Measurements from ENCODE around the gene COL9A3. TPM values are rescaled to one million over a fixed set of nuclear protein-coding genes. Genes with fewer than 3 reads are reported as not detected.

The COL9A3 gene
- total RNA-seq, 2 experiments from 2014 or later = not detected

DNA sequence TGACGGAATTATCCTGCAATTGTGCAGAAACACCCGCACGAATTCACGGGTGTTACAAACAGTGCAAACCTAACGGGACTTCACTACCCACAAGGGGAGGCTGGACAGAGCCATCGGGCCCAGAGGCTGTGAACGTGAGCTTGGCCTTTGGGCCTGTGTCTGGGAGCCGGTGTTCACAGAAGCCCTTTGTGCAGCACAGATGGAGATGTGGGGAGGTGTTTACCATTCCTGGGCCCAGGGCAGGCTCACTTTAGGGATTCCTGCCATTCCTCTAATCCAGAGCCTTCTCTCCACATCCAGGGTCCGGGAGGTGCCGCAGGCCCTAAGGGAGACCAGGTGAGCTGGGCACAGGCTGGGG, 15.0 kb downstream of the COL9A3 start:
- TF ChIP-seq, protein P1, sequence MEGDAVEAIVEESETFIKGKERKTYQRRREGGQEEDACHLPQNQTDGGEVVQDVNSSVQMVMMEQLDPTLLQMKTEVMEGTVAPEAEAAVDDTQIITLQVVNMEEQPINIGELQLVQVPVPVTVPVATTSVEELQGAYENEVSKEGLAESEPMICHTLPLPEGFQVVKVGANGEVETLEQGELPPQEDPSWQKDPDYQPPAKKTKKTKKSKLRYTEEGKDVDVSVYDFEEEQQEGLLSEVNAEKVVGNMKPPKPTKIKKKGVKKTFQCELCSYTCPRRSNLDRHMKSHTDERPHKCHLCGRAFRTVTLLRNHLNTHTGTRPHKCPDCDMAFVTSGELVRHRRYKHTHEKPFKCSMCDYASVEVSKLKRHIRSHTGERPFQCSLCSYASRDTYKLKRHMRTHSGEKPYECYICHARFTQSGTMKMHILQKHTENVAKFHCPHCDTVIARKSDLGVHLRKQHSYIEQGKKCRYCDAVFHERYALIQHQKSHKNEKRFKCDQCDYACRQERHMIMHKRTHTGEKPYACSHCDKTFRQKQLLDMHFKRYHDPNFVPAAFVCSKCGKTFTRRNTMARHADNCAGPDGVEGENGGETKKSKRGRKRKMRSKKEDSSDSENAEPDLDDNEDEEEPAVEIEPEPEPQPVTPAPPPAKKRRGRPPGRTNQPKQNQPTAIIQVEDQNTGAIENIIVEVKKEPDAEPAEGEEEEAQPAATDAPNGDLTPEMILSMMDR (IDR thresholded peaks at IDR 0.05) = no peak
- H3K4me1 Mint-ChIP-seq (ENCODE audit: low read depth) = no peaks in the 10 kb centered on the region
- H3K36me3 Mint-ChIP-seq (ENCODE audit: low read depth) = no peaks in the 10 kb centered on the region
- ChIA-PET POLR2A (no interaction called here), CTCF (interaction anchor here (1.2 to 1.9 kb wide), 2 partner anchors 10 to 15 kb away, joined by 3 to 5 read pairs; no protein-coding TSS in a partner anchor)
- no peaks in the 10 kb centered on the region for H3K9me3 Mint-ChIP-seq
- intact Hi-C loops (cut with micrococcal nuclease) = no loop called here
- H3K27me3 Mint-ChIP-seq = peaks cover 4% of the 10 kb centered on the region
- ATAC-seq = no peak
- no peak overlapping the region for H3K4me3 Mint-ChIP-seq
- H3K27ac Mint-ChIP-seq = no peak overlapping the region
- no peak for DNase-seq

DNA sequence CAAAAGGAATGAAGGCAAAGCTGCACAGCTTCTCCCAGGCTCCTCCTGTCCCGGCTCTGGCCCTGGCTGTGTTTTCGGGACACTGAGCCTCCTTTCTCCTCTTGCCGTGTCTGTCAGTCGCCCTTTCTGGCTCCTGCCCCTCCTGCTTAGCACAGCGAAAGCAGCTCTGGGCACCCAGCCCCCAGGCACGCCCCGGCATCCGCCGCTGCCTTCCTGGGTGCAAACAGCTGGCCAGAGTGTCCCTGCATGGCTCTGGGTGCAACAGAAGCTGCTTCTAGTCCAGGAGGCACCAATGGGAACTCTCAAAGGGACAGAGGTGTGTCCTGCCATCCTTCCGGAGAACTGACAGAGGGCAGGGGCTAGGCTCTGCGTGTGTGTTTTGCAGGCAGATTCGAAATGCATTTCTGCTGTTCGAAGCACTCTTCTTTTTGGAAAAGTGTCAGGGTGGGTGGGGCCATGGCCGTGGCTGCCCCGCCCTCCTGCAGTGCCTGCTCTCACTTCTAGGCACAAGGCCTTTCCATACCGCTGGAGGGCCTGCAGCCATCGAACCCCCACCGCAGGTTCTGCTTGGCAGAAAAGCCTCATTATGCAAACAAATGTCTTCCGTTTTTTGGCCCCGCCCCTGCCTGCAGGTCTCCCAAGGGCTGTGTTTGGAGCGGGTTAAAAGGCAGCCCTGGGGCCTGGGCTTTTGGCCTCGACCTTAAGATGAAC, 15.5 kb downstream of the COL9A3 start:
- TF ChIP-seq, protein P1 (IDR thresholded peaks at IDR 0.05) = no peak
- no peak overlapping the region for H3K27ac Mint-ChIP-seq

GRCh38 chr20:62832951-62833391, 16.1 kb downstream of the COL9A3 start:
- Mint-ChIP-seq H3K27ac (no peak overlapping the region), H3K9me3 (no peaks in the 10 kb centered on the region), H3K36me3 (ENCODE audit: low read depth) (no peaks in the 10 kb centered on the region), H3K4me3 (no peak overlapping the region), H3K4me1 (ENCODE audit: low read depth) (no peaks in the 10 kb centered on the region), H3K27me3 (peaks cover 4% of the 10 kb centered on the region)
- TF ChIP-seq, protein P1 (IDR thresholded peaks at IDR 0.05) = no peak
- POLR2A ChIA-PET = no interaction called here
- ATAC-seq (no peak), DNase-seq (no peak)
- CTCF ChIA-PET = interaction anchor here (1.2 to 1.9 kb wide), 2 partner anchors 9 to 14 kb away, joined by 3 to 5 read pairs; no protein-coding TSS in a partner anchor
- intact Hi-C loops (cut with micrococcal nuclease) = no loop called here

More for the DNA sequence above, 15.5 kb downstream of the COL9A3 start:
- ChIA-PET POLR2A (no interaction called here), CTCF (interaction anchor here (1.2 to 1.9 kb wide), 2 partner anchors 10 to 15 kb away, joined by 3 to 5 read pairs; no protein-coding TSS in a partner anchor)
- intact Hi-C loops (cut with micrococcal nuclease) = no loop called here
- no peaks in the 10 kb centered on the region for H3K4me1 Mint-ChIP-seq (ENCODE audit: low read depth)
- DNase-seq (no peak), ATAC-seq (no peak)
- peaks cover 4% of the 10 kb centered on the region for H3K27me3 Mint-ChIP-seq
- H3K36me3 Mint-ChIP-seq (ENCODE audit: low read depth) = no peaks in the 10 kb centered on the region
- no peak overlapping the region for H3K4me3 Mint-ChIP-seq
- no peaks in the 10 kb centered on the region for H3K9me3 Mint-ChIP-seq

GRCh38 chr20:62834967-62835730, 18.3 kb downstream of the COL9A3 start:
- H3K27me3 Mint-ChIP-seq = peaks cover 4% of the 10 kb centered on the region
- ATAC-seq (no peak), DNase-seq (no peak)
- H3K4me3 Mint-ChIP-seq = no peak overlapping the region
- no peaks in the 10 kb centered on the region for H3K36me3 Mint-ChIP-seq (ENCODE audit: low read depth)
- no peaks in the 10 kb centered on the region for H3K4me1 Mint-ChIP-seq (ENCODE audit: low read depth)
- H3K27ac Mint-ChIP-seq = no peak overlapping the region
- ChIA-PET POLR2A (no interaction called here), CTCF (interaction anchor here (1.1 kb wide), 1 partner anchor 24 kb away, joined by 3 read pairs; no protein-coding TSS in a partner anchor)
- intact Hi-C loops (cut with micrococcal nuclease) = no loop called here
- TF ChIP-seq, protein P1 (IDR thresholded peaks at IDR 0.05) = no peak
- H3K9me3 Mint-ChIP-seq = no peaks in the 10 kb centered on the region

Data from activated CD8-positive, alpha-beta T cell treated with anti-CD3 and anti-CD28 coated beads for 36 hours (primary cell).